NCI-H345 (cell line): ENCODE data around the gene CELF6.

Experiments
- DNase-seq: peaks from one replicate; lab custom pipeline; 2025; lab: John Stamatoyannopoulos, UW

Gene CELF6

GRCh38 chr15:72319985-72320671 is at the start of gene CELF6:
TSS of gene CELF6 (minus strand) at chr15:72320157. CDS start at chr15:72319874, 283 bp downstream.
- DNase-seq, result peak; percentile 83

GRCh38 chr15:72368899-72369298 is 48.9 kb upstream of the CELF6 start:
- DNase-seq, result no peak

- DNase-seq, result no peak
Measured at GRCh38 chr15:72368325-72368724, 48.4 kb upstream of the CELF6 start.

GRCh38 chr15:72365844-72366243 is 45.9 kb upstream of the CELF6 start:
- no peak for DNase-seq

- DNase-seq, result no peak
Measured at GRCh38 chr15:72361176-72361575, 41.2 kb upstream of the CELF6 start.

GRCh38 chr15:72358650-72359171 is 38.8 kb upstream of the CELF6 start:
- DNase-seq, result no peak

GRCh38 chr15:72358121-72358520 is 38.2 kb upstream of the CELF6 start:
- no peak for DNase-seq

GRCh38 chr15:72354496-72354895 is 34.5 kb upstream of the CELF6 start:
- no peak for DNase-seq

- DNase-seq, result no peak
Measured at GRCh38 chr15:72353266-72353665, 33.3 kb upstream of the CELF6 start.

- DNase-seq, result no peak
Measured at GRCh38 chr15:72345806-72346205, 25.8 kb upstream of the CELF6 start.

- DNase-seq, result no peak
Measured at GRCh38 chr15:72345280-72345679, 25.3 kb upstream of the CELF6 start.

- DNase-seq, result no peak
Measured at GRCh38 chr15:72344602-72345001, 24.6 kb upstream of the CELF6 start.

GRCh38 chr15:72342385-72342784 is 22.4 kb upstream of the CELF6 start:
- no peak for DNase-seq

- DNase-seq, result no peak
Measured at GRCh38 chr15:72341361-72341760, 21.4 kb upstream of the CELF6 start.

GRCh38 chr15:72340366-72340765 is 20.4 kb upstream of the CELF6 start:
- DNase-seq, result no peak

GRCh38 chr15:72339777-72340177 is 19.8 kb upstream of the CELF6 start:
- DNase-seq, result peak; percentile 52

- no peak for DNase-seq
Measured at GRCh38 chr15:72338617-72339321, 18.8 kb upstream of the CELF6 start.

- DNase-seq, result no peak
Measured at GRCh38 chr15:72338148-72338547, 18.2 kb upstream of the CELF6 start.

- no peak for DNase-seq
Measured at GRCh38 chr15:72334842-72335241, 14.9 kb upstream of the CELF6 start.

- no peak for DNase-seq
Measured at GRCh38 chr15:72331021-72331420, 11.1 kb upstream of the CELF6 start.

- DNase-seq, result no peak
Measured at GRCh38 chr15:72323752-72324151, 3.8 kb upstream of the CELF6 start.

- DNase-seq, result no peak
Measured at GRCh38 chr15:72319360-72319984, 485 bp downstream of the CELF6 start.

GRCh38 chr15:72318408-72318942 is 1.5 kb downstream of the CELF6 start:
- no peak for DNase-seq
